NOMO-1 (cell line): ENCODE measurements around the gene MAPKAP1.
"Not testable (repeated sequence)": the region's sequence is repeated elsewhere in the genome, so short reads cannot be mapped to it uniquely, and the experiment has no call there.

Experiments used
- DNase-seq, 2 experiments: peaks; one replicate each; lab custom pipeline; 2025; ENCODE audit not compliant: unreplicated experiment in 2 of 2; lab: John Stamatoyannopoulos, UW

The MAPKAP1 gene

DNA sequence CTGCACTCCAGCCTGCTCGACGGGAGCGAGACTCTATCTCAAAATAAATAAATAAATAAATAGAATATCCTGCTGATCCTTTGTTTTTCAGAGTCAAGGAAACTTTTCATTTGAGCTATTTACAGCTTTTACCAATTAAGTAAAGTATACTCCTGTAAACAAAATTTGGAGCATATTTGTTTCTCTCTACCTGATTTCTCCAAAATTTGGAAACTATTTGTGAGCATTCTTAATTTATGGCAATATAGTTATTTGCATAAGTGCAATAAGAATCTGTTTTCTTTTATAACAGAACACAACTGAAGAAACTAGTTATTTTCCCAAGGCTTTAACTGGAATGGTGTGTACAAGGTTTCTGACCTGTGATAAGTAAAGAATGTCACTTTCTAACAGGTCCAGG, 135.2 kb downstream of the MAPKAP1 start:
- DNase-seq = not testable (repeated sequence)

DNA sequence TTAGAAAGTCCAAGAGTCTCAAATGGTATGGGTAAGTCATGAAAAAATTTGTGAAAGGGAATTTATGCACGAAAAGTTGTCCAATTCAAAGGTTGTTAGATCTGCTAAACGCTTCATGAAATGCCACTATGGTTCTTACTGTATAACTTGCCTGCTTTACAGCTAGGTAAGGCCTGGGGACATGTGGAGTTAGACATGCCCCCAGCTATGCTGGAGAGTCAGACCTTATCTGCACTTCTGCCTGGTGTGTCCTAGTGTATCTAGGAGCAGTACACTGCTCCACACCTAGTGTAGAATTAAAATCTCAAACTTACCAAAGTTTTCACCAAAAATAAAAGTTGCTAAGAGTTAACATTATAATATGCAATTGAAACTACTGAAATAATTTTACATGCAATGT, 136.8 kb downstream of the MAPKAP1 start:
- DNase-seq = no peak

DNA sequence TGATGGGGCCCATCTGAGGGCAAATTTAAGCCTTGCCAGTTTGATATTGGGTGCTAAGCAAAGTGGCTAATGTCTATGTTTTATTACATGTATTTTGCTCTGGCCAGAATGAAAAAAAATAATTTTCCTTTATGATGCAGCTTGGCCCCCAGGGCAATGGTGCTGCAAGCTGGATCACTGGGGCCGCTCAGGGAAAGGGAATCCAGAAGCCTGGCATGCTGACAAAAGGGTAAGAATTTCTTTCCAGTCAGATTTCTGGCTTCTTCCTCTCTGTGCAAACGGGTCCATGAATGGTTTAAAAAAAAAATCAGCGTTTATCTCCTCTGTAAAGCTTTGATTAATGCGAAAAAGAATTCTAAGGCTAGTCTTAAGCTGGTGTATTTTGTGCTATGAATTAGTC, 138.4 kb downstream of the MAPKAP1 start:
- DNase-seq = no peak

GRCh38 chr9:125566051-125566450, 141.0 kb downstream of the MAPKAP1 start:
- not testable (repeated sequence) for DNase-seq

DNA sequence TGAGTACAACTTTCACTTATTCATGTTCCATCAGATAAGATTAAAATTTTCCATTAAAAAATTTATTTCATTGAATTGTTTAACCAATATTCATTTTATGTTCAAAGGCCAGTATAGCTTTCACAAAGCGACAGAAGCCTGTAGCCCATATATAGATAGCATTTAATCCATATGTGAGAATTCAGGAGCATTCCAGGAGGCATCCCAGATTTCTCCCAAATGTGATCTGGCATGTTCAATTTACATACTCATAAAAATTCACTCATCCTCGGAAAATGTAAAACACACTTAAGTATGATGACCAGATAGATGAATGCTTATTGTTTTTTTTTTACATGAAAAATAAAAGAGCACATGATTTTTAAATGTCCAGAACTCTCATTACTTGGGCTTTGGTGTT, 141.9 kb downstream of the MAPKAP1 start:
- no peak for DNase-seq

- no peak for DNase-seq
Measured at GRCh38 chr9:125564631-125565030, 142.4 kb downstream of the MAPKAP1 start.

- DNase-seq = peak in 1 of 2 experiments; percentile 26
Measured at GRCh38 chr9:125561509-125562148, 145.4 kb downstream of the MAPKAP1 start.

DNA sequence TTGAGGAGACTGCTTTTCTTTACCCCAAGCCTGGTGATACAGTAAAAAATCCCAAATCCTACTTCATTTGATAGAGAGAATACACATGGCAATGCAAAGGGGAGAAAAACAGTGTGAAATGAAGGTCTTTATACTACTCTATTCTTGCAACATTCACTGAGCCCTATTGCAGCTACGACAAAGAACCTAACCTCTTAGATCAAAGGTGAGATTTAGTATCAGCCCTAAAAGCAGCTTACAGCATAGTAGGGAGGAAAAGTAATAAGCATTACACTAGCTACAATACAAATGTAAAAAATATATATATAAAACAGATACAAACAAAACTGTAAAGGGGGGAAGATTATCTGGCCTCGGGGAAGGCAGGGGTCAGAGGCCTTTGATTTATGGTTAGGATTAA, 147.1 kb downstream of the MAPKAP1 start:
- DNase-seq = no peak

- no peak for DNase-seq
Measured at GRCh38 chr9:125559194-125559593, 147.8 kb downstream of the MAPKAP1 start.

GRCh38 chr9:125558453-125559092, 148.4 kb downstream of the MAPKAP1 start:
- peak; percentile 35 to 65 for DNase-seq

DNA sequence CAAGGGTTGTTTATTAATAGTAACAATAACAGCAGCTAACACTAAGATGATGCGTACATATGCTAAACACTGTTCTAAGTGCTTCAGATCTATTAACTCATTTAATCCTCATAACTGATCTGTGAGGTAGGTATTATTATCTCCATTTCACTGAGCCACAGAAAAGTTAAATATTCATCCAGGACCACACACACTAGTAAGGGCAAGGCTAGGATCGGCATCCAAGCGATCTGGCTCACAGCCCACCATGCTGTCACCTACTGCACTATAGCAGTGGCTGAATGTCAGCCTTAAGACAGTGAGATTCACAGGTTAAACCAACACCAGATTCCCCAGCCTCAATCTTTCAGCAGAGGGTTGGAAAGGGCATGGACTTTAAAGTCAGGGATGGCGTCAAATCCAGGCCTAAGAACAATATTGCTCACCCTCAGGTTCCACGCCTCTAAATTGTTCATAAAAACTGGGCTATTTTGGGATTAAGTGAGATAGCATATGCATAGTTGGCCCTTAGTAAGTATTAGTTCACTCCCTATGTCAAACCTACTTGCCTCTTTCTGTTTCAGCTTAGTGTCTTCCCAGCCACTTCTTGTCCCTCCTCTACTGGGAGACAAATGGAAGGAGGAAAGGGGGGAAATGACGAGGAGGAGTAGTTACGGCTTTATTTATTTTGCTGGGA, 150.8 kb downstream of the MAPKAP1 start:
- DNase-seq = no peak

- no peak for DNase-seq
Measured at GRCh38 chr9:125554726-125555125, 152.3 kb downstream of the MAPKAP1 start.

DNA sequence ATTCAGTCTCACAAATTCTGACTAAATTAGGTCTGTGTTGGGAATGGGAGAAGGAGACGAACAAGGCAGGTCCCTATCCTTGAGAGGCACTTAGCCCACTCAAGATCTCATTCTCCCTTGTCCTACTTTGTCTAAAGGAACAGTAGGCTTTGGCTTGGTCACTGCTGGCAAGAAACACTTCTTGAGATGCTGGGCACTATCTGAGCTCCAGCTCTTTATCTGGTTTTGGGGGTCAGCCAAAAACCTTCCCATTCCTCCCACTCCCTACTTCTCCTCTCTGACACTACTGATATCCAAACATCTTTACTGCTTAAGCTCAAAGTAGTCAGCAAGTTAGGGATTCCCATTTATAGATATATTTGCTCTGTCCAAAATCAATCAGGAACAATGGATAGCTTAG, 155.2 kb downstream of the MAPKAP1 start:
- DNase-seq = no peak

DNA sequence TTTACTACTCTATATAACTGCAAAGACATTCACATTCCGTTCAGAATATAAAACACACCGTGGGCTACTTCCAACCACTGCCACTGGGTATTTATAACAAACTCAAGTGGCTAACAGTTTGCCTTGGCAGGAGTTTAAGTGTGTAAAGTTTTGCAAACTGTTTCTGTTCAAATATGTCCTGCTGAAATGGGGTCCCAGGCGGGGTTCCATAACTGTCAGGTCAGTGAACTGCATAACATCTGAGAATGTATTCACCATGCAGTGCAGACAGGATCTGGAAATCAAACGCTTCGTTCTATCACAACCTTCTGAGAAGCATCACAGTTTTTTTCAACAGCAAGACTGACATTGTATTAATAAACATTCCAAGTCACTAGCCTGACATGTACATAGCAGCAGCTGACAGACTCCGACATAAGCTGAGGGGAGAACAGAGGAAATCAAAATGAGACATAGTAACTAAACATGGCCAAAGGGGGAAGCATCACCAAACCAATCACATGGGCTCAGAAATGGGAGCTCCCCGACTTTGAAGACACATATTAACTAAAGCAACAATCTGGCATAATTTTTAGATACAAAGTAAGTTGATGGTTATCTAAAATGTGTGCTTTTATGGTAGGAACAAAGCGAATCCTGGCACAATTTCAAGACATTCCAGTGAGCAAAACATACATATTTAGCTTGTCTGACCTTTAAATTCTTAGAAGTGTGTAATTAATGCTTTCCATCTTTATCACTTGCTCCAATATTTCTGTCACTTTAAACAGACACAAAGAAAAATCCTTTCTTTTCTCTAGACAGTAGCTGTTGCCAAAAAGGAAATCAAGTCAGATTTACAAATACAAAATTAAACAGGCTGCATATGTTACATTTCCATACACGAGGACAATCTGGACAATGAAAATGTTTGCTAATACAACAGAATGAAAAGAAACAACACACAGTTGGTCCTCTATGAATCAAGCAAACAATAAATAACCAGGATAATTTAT, 156.8 kb downstream of the MAPKAP1 start:
- no peak for DNase-seq

DNA sequence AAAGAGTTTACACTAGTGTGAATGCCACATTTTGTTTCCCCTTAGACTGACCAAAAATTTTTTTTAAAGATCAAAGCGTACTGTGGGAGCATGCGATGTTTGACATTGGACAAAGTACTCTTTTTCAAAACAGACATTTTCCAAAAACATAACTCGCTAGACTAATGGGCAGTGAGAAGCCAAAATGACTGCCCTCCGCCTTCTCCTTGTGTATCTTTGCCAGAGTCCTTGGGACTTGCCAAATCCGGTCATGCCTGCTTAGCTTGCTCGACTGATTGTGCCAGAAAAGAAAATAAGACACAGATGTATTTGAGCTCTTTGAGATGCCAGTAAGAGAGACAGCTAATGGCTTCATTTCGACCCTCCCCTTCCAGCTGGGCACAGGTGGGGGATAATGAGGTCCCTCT, 157.5 kb downstream of the MAPKAP1 start:
- DNase-seq = no peak

GRCh38 chr9:125549039-125549438, 158.0 kb downstream of the MAPKAP1 start:
- no peak for DNase-seq

DNA sequence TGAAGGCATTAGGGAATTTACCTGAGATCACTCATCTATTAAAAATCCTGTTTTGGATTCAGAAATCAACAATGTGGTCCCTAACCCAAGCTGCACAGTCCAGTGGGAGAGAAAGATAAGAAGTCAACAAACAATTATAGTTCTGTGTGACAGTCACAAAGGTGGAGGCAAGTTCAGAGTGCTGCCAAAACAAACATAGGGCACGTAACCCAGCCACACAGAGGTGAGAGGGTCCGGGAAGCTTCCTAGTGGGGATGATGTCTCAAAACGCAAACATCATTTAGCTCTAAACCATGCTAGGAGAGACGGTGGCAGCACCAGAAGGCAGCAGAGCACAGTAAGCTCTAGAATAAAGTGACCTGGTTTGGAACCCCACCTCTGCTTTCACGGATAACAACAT, 158.9 kb downstream of the MAPKAP1 start:
- no peak for DNase-seq

- DNase-seq = no peak
Measured at GRCh38 chr9:125547368-125547767, 159.6 kb downstream of the MAPKAP1 start.

DNA sequence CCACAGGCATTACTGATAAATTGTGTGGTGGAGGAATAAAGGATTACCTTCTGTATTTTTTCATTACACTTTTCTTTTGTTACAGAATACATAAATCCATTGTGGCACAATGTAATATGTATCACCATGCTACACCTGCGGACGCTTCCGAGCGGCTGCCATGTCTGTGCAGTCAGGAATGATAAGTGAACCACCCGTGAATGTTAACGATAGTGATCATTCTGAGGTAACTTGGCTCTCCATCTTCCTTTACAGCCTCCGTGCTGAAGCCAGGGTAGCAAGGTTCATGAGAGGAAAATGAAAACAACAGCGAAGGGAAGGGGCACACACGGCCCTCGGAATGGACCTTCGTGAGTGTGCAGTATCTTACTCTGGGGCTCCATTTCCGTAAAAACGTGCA, 161.2 kb downstream of the MAPKAP1 start:
- DNase-seq = no peak

- DNase-seq = no peak
Measured at GRCh38 chr9:125544988-125545651, 161.9 kb downstream of the MAPKAP1 start.
